K562 (cell line): ENCODE measurements around the gene PALLD. TPM values are rescaled to one million over a fixed set of nuclear protein-coding genes. Genes with fewer than 3 reads are reported as not detected.

Experiments
- ATAC-seq: fragments of 200-7000 bp; cut with Tn5 transposase; 3 replicates; pipeline ENCODE4 v1.9.1; 2020; ENCODE audit warnings: moderate library complexity
- BruUV-seq: library from RNA; stranded (reverse); fragments of 400-500 nt; replicated peaks from 2 replicates; lab custom pipeline; 2021; lab: Mats Ljungman, UMichigan
- CTCF ChIA-PET: fragments of 300-600 bp; formaldehyde crosslinking; extraction: SDS; loops from one replicate; lab custom pipeline; 2021; ENCODE audit warnings: low intra/inter-chr PET ratio; lab: Yijun Ruan, JAX
- POLR2A ChIA-PET: fragments of 300-600, 350-650 bp; sonication (Branson Sonifier 250); formaldehyde crosslinking; extraction: SDS; loops from one replicate; lab custom pipeline; 2021; ENCODE audit warnings: antibody characterized with exemption, inconsistent platforms; lab: Yijun Ruan, JAX
- DNase-seq, 4 experiments: peaks; one replicate each; pipeline versions ENCODE4 v3.0.0 to v3.0.0-alpha.2; 2011 to 2018; ENCODE audit warnings: low spot score in 3 of 4, mixed read lengths in 3 of 4; ENCODE audit errors: extremely low read depth in 1 of 4
- FAIRE-seq: peaks from 2 replicates; lab custom pipeline; 2011; peaks lifted over from hg19 to GRCh38; lab: Jason Lieb, UNC
- H2AFZ ChIP-seq: 2 replicates; pipeline ENCODE4 v1.6.0; 2011; ENCODE audit warnings: low read depth, low read length, control low read depth, inconsistent platforms
- H3K27ac ChIP-seq: fragments of 200-600 bp; 3 replicates; pipeline ENCODE4 v1.8.0; 2011; ENCODE audit warnings: low read depth, mild to moderate bottlenecking, control low read depth, inconsistent platforms, low read length, moderate library complexity, mixed read lengths; ENCODE audit errors: extremely low read depth
- H3K27me3 ChIP-seq, 2 experiments: fragments of 300-600 bp in 1 of 2; 2 replicates in 1 of 2; 3 replicates in 1 of 2; pipeline versions ENCODE4 v1.6.0 to v1.8.0; 2011; ENCODE audit warnings: inconsistent platforms in 2 of 2, low read length in 2 of 2, mild to moderate bottlenecking in 1 of 2, mixed read lengths in 1 of 2, moderate library complexity in 1 of 2; ENCODE audit not compliant: control insufficient read depth in 2 of 2, insufficient read depth in 2 of 2
- H3K36me3 ChIP-seq: fragments of 300-600 bp; 3 replicates; pipeline ENCODE4 v1.8.0; 2011; ENCODE audit warnings: mild to moderate bottlenecking, low read length, inconsistent platforms; ENCODE audit not compliant: control insufficient read depth, insufficient read depth
- H3K4me1 ChIP-seq, 2 experiments: fragments of 200-600 bp in 1 of 2; replicated peaks in 1 of 2; 2 replicates in 1 of 2; 3 replicates in 1 of 2; pipeline versions ENCODE4 v1.5.1 to v1.8.0; 2011; ENCODE audit warnings: inconsistent platforms in 2 of 2, low read length in 2 of 2, mild to moderate bottlenecking in 1 of 2, mixed read lengths in 1 of 2, moderate library complexity in 1 of 2; ENCODE audit not compliant: control insufficient read depth in 2 of 2, insufficient read depth in 2 of 2
- H3K4me2 ChIP-seq: 2 replicates; pipeline ENCODE4 v1.6.1; 2011; ENCODE audit warnings: low read length, control low read depth, inconsistent platforms, mixed read lengths; ENCODE audit not compliant: insufficient read depth
- H3K4me3 ChIP-seq: fragments of 200-600 bp; sonication (generic), shearing (Covaris generic); 2 replicates; pipeline ENCODE4 v1.5.1; 2016; ENCODE audit warnings: control low read depth, inconsistent platforms
- H3K79me2 ChIP-seq: fragments of 200-600 bp; 3 replicates; pipeline ENCODE4 v1.8.0; 2011; ENCODE audit warnings: low read length, inconsistent platforms; ENCODE audit not compliant: control insufficient read depth, insufficient read depth
- H3K9ac ChIP-seq, 2 experiments: 2 replicates each; pipeline versions ENCODE4 v1.6.0 to v1.6.1; 2011; ENCODE audit warnings: low read depth in 2 of 2, low read length in 2 of 2, control low read depth in 1 of 2, inconsistent platforms in 1 of 2, mild to moderate bottlenecking in 1 of 2, mixed read lengths in 1 of 2; ENCODE audit not compliant: insufficient read depth in 1 of 2
- H3K9me1 ChIP-seq: one replicate; pipeline ENCODE4 v1.6.0; 2011; ENCODE audit warnings: inconsistent platforms, mild to moderate bottlenecking, low read length, moderate library complexity; ENCODE audit not compliant: control insufficient read depth, insufficient read depth
- H3K9me3 ChIP-seq: replicated peaks from 2 replicates; pipeline ENCODE4 v1.5.1; 2011; ENCODE audit warnings: low read depth, low read length, inconsistent platforms; ENCODE audit not compliant: control insufficient read depth, insufficient read depth
- H4K20me1 ChIP-seq: replicated peaks from 2 replicates; pipeline ENCODE4 v1.6.1; 2011; ENCODE audit warnings: low read length, inconsistent platforms, mixed read lengths; ENCODE audit not compliant: control insufficient read depth, insufficient read depth
- CSDE1 ChIP-seq, 2 experiments: fragments of 450-650 bp; IDR thresholded peaks; 2 replicates each; pipeline ENCODE4 v1.6.1; 2016; ENCODE audit warnings: mild to moderate bottlenecking in 1 of 2
- ELK1 ChIP-seq: sonication (generic); formaldehyde crosslinking; IDR thresholded peaks from 2 replicates; pipeline ENCODE4 v1.8.1; 2022; ENCODE audit warnings: missing genetic modification reagents
- KLF1 ChIP-seq: fragments of 450-650 bp; IDR thresholded peaks from 2 replicates; pipeline ENCODE4 v1.6.1; 2016; ENCODE audit warnings: missing genetic modification characterization, missing compliant biosample characterization
- SRSF3 ChIP-seq: fragments of 200-400 bp; formaldehyde crosslinking; IDR thresholded peaks from 2 replicates; pipeline ENCODE4 v1.6.1; 2016; ENCODE audit warnings: mild to moderate bottlenecking, low read length, moderate library complexity; ENCODE audit not compliant: insufficient read depth
- ZNF280A ChIP-seq: fragments of 450-650 bp; IDR thresholded peaks from 2 replicates; pipeline ENCODE4 v1.6.1; 2018; ENCODE audit warnings: mild to moderate bottlenecking, low read depth; ENCODE audit not compliant: partially characterized antibody
- WGBS: fragments of 100-300 bp; shearing (Covaris generic); methylation state at CpG from one replicate; pipeline ENCODE4 v1.1.6; 2016; ENCODE audit warnings: low coverage, mixed read lengths; ENCODE audit not compliant: insufficient coverage; ENCODE audit errors: missing lambda C conversion rate; 5-methylcytosine and 5-hydroxymethylcytosine counted together
- in situ Hi-C: fragments of 300-500 bp; cut with MboI; formaldehyde crosslinking; loops from 4 replicates; pipeline ENCODE4 v1.15.0; 2018; ENCODE audit warnings: inconsistent platforms, mixed read lengths
- intact Hi-C: fragments of 100-400 bp; cut with micrococcal nuclease; formaldehyde crosslinking; loops from 2 replicates; pipeline ENCODE4 v1.14.2; 2022
- polyA plus RNA-seq, 8 experiments: library from polyadenylated mRNA; depleted of rRNA in 4 of 8; stranded (reverse) in 5 of 8; unstranded in 3 of 8; fragments of >200 nt; fragmentation: Nextera tagmentation in 2 of 8; fragmentation: Illumina TruSeq in 1 of 8; extraction: Ambion mirVana in 2 of 8; extraction: Trizol in 1 of 8; gene quantifications; 2 replicates each; pipeline versions ENCODE4 v1.2.1 to v1.2.3, GENCODE V29; 2011 to 2014; ENCODE audit warnings: inconsistent platforms in 1 of 8, missing spikeins in 1 of 8
- total RNA-seq, 7 experiments: library from RNA; depleted of rRNA in 6 of 7; stranded (reverse); fragments of >200 nt in 6 of 7; fragmentation: Illumina TruSeq in 2 of 7; extraction: Trizol in 2 of 7; gene quantifications; 2 replicates each; pipeline versions ENCODE4 v1.2.1 to v1.2.3, GENCODE V29; 2011 to 2021; ENCODE audit warnings: low replicate concordance in 1 of 7
- TF ChIP-seq, protein P1 (sequence below): fragments of 200-800 bp; sonication (Bioruptor generic); IDR thresholded peaks from 2 replicates; pipeline ENCODE4 v1.6.1; 2016; ENCODE audit warnings: missing genetic modification characterization, missing compliant biosample characterization

Gene PALLD
- total and polyA plus RNA-seq, 9 of the 15 experiments (the other 6 are each of a cell fraction or from before 2014, with no cell fraction given), result 0.01 to 0.35 (median 0.06) TPM; not detected in 3

GRCh38 chr4:168737806-168738172 lies 240.9 kb downstream of the PALLD start:
- no peak overlapping the region for H2AFZ ChIP-seq
- intact Hi-C loops, result no loop called here
- H3K9ac ChIP-seq, result no peak overlapping the region
- no peaks in the 10 kb centered on the region for H3K79me2 ChIP-seq
- POLR2A ChIA-PET, result no interaction called here
- no TSS peak for BruUV-seq
- H3K27me3 ChIP-seq, result peaks cover 0 to 3% of the 10 kb centered on the region in 2 experiments; a peak in 1 of 5 replicates
- DNase-seq (no peak), FAIRE-seq (no peak), ATAC-seq (no peak)
- no peak overlapping the region for H3K4me2 ChIP-seq
- H3K27ac ChIP-seq, result no peak overlapping the region
- H3K4me3 ChIP-seq, result no peak overlapping the region
- H3K36me3 ChIP-seq, result no peaks in the 10 kb centered on the region
- TF ChIP-seq ELK1, result no peak
- TF ChIP-seq CSDE1 (IDR thresholded peaks at IDR 0.05), result no peak
- TF ChIP-seq, protein P1, sequence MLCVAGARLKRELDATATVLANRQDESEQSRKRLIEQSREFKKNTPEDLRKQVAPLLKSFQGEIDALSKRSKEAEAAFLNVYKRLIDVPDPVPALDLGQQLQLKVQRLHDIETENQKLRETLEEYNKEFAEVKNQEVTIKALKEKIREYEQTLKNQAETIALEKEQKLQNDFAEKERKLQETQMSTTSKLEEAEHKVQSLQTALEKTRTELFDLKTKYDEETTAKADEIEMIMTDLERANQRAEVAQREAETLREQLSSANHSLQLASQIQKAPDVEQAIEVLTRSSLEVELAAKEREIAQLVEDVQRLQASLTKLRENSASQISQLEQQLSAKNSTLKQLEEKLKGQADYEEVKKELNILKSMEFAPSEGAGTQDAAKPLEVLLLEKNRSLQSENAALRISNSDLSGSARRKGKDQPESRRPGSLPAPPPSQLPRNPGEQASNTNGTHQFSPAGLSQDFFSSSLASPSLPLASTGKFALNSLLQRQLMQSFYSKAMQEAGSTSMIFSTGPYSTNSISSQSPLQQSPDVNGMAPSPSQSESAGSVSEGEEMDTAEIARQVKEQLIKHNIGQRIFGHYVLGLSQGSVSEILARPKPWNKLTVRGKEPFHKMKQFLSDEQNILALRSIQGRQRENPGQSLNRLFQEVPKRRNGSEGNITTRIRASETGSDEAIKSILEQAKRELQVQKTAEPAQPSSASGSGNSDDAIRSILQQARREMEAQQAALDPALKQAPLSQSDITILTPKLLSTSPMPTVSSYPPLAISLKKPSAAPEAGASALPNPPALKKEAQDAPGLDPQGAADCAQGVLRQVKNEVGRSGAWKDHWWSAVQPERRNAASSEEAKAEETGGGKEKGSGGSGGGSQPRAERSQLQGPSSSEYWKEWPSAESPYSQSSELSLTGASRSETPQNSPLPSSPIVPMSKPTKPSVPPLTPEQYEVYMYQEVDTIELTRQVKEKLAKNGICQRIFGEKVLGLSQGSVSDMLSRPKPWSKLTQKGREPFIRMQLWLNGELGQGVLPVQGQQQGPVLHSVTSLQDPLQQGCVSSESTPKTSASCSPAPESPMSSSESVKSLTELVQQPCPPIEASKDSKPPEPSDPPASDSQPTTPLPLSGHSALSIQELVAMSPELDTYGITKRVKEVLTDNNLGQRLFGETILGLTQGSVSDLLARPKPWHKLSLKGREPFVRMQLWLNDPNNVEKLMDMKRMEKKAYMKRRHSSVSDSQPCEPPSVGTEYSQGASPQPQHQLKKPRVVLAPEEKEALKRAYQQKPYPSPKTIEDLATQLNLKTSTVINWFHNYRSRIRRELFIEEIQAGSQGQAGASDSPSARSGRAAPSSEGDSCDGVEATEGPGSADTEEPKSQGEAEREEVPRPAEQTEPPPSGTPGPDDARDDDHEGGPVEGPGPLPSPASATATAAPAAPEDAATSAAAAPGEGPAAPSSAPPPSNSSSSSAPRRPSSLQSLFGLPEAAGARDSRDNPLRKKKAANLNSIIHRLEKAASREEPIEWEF (CRISPR knock-in tag), result no peak
- no peak for TF ChIP-seq SRSF3
- TF ChIP-seq ZNF280A, result no peak
- no peak for TF ChIP-seq KLF1 (tag)
- no peaks in the 10 kb centered on the region for H3K9me1 ChIP-seq
- in situ Hi-C loops, result no loop called here
- CTCF ChIA-PET, result no interaction called here
- no peaks in the 10 kb centered on the region for H3K9me3 ChIP-seq
- 1% methylated on average over 4 of the region's 4 CpGs for WGBS
- no peaks in the 10 kb centered on the region for H3K4me1 ChIP-seq
- no peaks in the 10 kb centered on the region for H4K20me1 ChIP-seq
